NT2/D1 (cell line): ENCODE results near the gene METTL15.
"Not testable (repeated sequence)": the region's sequence is repeated elsewhere in the genome, so short reads cannot be mapped to it uniquely, and the experiment has no call there.

Experiments
- DNase-seq: peaks from one replicate; pipeline ENCODE4 v3.0.0-alpha.2; 2011; ENCODE audit warnings: low read depth, low spot score
- H3K27me3 ChIP-seq: 2 replicates; pipeline ENCODE4 v1.6.0; 2011; ENCODE audit warnings: mild to moderate bottlenecking; ENCODE audit not compliant: insufficient read length, insufficient read depth
- H3K36me3 ChIP-seq: 2 replicates; pipeline ENCODE4 v1.6.1; 2011; ENCODE audit warnings: mild to moderate bottlenecking, low read length, mixed read lengths; ENCODE audit not compliant: insufficient read depth, insufficient read length
- H3K4me1 ChIP-seq: 2 replicates; pipeline ENCODE4 v1.5.1; 2011; ENCODE audit not compliant: insufficient read depth, insufficient read length
- H3K4me3 ChIP-seq: 2 replicates; pipeline ENCODE4 v1.5.1; 2011; ENCODE audit warnings: low read depth; ENCODE audit not compliant: insufficient read length
- H3K9ac ChIP-seq: 2 replicates; pipeline ENCODE4 v1.6.0; 2011; ENCODE audit warnings: low read depth; ENCODE audit not compliant: insufficient read length
- H3K9me3 ChIP-seq: 2 replicates; pipeline ENCODE4 v1.5.1; 2011; ENCODE audit warnings: mild to moderate bottlenecking, low read length; ENCODE audit not compliant: insufficient read depth
- SUZ12 ChIP-seq: IDR thresholded peaks from 2 replicates; pipeline ENCODE4 v1.6.1; 2011; ENCODE audit not compliant: insufficient read length, insufficient read depth; ENCODE audit errors: extremely low read depth
- YY1 ChIP-seq: IDR thresholded peaks from 2 replicates; pipeline ENCODE4 v1.6.1; 2011; ENCODE audit not compliant: insufficient read length, insufficient read depth
- ZNF274 ChIP-seq: IDR thresholded peaks from 2 replicates; pipeline ENCODE4 v1.6.1; 2011; ENCODE audit warnings: mild to moderate bottlenecking, low read depth, low read length

The METTL15 gene

DNA sequence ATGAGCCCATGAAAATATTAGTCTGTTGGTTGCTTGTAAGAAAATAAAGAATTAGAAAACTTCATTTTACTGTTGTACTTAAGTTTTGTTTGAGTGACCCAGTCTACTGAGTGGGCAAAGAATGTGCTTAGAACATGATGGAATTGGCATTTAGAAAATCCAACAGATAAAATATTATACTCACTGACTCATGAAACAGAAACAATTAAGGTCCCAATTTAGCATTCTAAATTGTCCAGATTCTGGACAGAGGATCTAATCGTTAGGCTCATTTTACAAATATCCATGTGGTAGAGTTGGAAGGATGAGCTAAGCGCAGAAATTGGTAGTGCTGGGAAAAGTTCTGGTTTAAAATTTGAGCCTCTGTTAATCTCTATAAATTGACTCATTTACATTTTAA, 45.4 kb downstream of the METTL15 start:
- TF ChIP-seq ZNF274 = no peak
- no peak for TF ChIP-seq SUZ12
- no peak for TF ChIP-seq YY1

DNA sequence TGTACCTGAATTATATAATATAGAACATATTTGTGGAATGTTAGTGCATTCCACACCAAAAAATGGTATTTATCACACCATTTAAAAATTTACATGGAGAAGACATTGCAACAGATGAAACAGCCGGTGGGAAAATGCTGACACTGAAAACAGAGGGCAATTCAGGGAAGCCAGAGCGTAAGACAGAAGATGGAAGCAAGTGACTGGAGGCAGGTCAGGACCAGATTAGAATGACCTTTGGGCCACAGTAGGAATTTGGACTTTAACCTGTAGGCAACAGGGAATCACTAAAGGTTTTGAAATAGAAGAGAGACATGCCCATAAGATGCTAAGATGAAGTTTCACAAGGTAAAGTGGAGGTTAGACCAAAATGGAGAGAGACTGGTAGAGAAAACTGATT, 60.5 kb downstream of the METTL15 start:
- H3K9me3 ChIP-seq = 0 out of 2 replicates have a peak, but pooled peaks cover 1% of the 10 kb centered on the region
- H3K36me3 ChIP-seq = no peaks in the 10 kb centered on the region
- H3K4me1 ChIP-seq = no peaks in the 10 kb centered on the region
- H3K27me3 ChIP-seq = no peaks in the 10 kb centered on the region
- DNase-seq = no peak
- TF ChIP-seq ZNF274 (no peak), YY1 (no peak), SUZ12 (no peak)
- no peak overlapping the region for H3K9ac ChIP-seq
- H3K4me3 ChIP-seq = no peak overlapping the region

More for the DNA sequence above, 45.4 kb downstream of the METTL15 start:
- no peak overlapping the region for H3K9ac ChIP-seq
- H3K27me3 ChIP-seq = no peaks in the 10 kb centered on the region
- H3K4me3 ChIP-seq = no peak overlapping the region
- H3K36me3 ChIP-seq = peaks cover 12% of the 10 kb centered on the region
- H3K4me1 ChIP-seq = no peaks in the 10 kb centered on the region
- H3K9me3 ChIP-seq = no peaks in the 10 kb centered on the region
- no peak for DNase-seq

DNA sequence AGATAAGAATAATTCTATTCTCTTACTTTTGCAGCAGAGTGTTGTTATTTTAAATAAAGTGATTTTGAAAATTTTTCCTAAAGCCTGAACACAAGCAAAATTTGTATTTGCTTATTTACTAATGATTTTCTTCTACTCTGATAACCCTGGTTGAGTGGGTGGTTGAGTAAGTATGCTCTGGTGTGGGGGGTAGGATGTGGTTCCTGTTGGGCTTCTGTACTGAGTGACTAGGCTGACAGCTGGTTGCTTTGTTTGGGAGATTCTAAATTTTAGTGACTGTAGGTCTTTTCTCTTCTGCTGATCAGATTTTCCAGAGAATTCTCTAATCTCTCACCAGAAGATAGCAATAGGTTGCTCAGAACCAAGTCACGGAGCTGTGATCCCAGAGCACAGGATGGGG, 61.6 kb downstream of the METTL15 start:
- no peak for DNase-seq

DNA sequence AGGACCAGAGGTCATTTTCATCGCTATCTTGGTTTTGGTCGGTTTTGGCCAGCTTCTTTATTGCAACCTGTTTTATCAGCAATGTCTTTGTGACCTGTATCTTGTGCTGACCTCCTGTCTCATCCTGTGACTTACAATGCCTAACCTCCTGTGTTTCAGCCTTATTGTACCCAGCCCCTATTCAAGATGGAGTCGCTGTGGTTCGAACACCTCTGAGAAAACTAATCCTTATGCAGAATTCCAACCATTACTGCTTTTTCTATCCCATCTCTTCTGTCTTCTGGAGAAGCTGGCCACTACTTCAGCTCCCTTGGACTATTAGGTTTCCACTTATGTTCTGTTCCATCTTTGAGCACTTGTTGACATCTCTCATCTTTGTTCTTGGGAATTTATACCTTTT, 62.6 kb downstream of the METTL15 start:
- TF ChIP-seq SUZ12 (no peak), ZNF274 (no peak), YY1 (no peak)
- 0 out of 2 replicates have a peak, but pooled peaks cover 4% of the 10 kb centered on the region for H3K9me3 ChIP-seq
- no peak for DNase-seq

More for the DNA sequence above, 61.6 kb downstream of the METTL15 start:
- Histone ChIP-seq H3K9me3 (0 out of 2 replicates have a peak, but pooled peaks cover 4% of the 10 kb centered on the region), H3K4me3 (no peak overlapping the region), H3K27me3 (no peaks in the 10 kb centered on the region), H3K9ac (no peak overlapping the region), H3K36me3 (no peaks in the 10 kb centered on the region), H3K4me1 (no peaks in the 10 kb centered on the region)
- no peak for TF ChIP-seq YY1
- TF ChIP-seq ZNF274 = no peak
- TF ChIP-seq SUZ12 = no peak

DNA sequence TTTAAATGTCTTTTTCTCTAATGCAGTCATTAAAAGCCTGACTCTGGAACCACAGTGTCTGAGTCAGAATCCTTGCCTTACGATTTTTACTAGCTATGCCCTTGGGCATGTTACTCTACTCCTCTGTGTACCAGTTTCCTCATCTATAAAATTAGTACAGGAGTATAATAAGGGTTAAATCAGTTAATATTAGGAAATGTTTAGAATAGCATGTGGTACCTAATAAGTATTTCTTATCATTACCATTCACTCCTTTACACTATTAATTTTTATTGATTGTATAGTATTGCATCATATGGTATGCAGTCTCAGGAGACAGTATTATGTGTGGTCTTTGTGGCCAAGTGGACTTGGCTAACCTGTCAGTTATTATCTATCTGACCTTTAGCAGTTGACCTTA, 68.2 kb downstream of the METTL15 start:
- no peak for TF ChIP-seq ZNF274
- no peak overlapping the region for H3K9ac ChIP-seq
- no peaks in the 10 kb centered on the region for H3K4me1 ChIP-seq
- no peaks in the 10 kb centered on the region for H3K27me3 ChIP-seq
- DNase-seq = no peak
- H3K4me3 ChIP-seq = no peak overlapping the region
- 0 out of 2 replicates have a peak, but pooled peaks cover 4% of the 10 kb centered on the region for H3K9me3 ChIP-seq
- H3K36me3 ChIP-seq = no peaks in the 10 kb centered on the region

More for the DNA sequence above, 62.6 kb downstream of the METTL15 start:
- Histone ChIP-seq H3K36me3 (no peaks in the 10 kb centered on the region), H3K9ac (no peak overlapping the region), H3K4me3 (no peak overlapping the region), H3K27me3 (no peaks in the 10 kb centered on the region), H3K4me1 (no peaks in the 10 kb centered on the region)

DNA sequence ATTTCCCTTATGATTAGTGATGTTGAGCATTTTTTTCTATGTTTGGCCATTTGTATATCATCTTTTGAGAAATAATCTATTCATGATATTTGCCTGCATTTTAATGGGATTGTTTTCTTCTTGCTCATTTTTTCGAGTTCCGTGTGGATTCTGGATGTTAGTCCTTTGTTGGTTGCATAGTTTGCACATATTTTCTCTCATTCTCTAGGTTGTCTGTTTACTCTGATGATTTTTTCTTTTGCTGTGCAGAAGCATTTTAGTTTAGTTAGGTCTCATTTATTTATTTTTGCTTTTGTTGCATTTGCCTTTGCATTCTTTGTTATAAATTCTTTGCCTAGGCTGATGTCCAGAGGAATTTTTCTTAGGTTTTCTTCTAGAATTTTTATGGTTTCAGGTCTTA, 87.3 kb downstream of the METTL15 start:
- no peak for DNase-seq
- Histone ChIP-seq H3K9ac (no peak overlapping the region), H3K9me3 (no peaks in the 10 kb centered on the region), H3K4me1 (no peaks in the 10 kb centered on the region), H3K36me3 (no peaks in the 10 kb centered on the region), H3K4me3 (no peak overlapping the region), H3K27me3 (no peaks in the 10 kb centered on the region)
- TF ChIP-seq ZNF274 = no peak
- TF ChIP-seq YY1 = no peak
- TF ChIP-seq SUZ12 = no peak

DNA sequence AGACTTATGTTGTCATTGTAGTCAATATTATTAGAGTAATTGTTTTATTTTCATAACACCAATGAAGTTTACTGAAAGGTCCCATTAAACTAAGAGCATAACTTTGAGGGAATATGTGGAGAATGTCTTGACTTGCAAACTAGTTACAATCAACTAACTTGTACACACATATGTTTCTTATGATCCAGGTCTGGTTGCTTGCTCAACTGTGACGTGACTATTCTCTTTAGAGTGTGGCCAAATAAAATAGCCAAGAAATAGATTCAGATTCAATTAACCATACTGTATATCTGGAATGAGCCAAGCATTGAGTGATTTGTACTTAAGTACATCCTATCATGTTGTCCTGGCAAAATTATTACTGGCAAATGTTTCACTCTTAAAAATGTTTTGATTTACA, 101.7 kb downstream of the METTL15 start:
- no peak overlapping the region for H3K9ac ChIP-seq
- no peaks in the 10 kb centered on the region for H3K9me3 ChIP-seq
- H3K4me1 ChIP-seq = no peaks in the 10 kb centered on the region
- DNase-seq = no peak
- no peaks in the 10 kb centered on the region for H3K27me3 ChIP-seq
- H3K36me3 ChIP-seq = no peaks in the 10 kb centered on the region
- no peak overlapping the region for H3K4me3 ChIP-seq
- TF ChIP-seq ZNF274 = no peak
- TF ChIP-seq SUZ12 = no peak
- no peak for TF ChIP-seq YY1

DNA sequence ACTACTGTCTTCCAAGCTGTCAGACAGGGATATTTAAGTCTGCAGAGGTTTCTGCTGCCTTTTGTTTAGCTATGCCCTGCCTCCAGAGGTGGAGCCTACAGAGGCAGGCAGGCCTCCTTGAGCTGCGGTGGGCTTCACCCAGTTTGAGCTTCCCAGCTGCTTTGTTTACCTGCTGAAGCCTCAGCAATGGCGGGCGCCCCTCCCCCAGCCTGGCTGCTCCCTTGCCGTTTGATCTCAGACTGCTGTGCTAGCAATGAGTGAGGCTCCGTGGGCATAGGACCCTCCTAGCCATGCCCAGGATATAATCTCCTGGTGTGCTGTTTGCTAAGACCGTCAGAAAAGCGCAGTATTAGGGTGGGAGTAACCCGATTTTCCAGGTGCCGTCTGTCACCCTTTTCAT, 113.9 kb downstream of the METTL15 start:
- H3K9me3 ChIP-seq = not testable (repeated sequence)

More for the DNA sequence above, 113.9 kb downstream of the METTL15 start:
- H3K4me1 ChIP-seq, H3K4me3 ChIP-seq, H3K36me3 ChIP-seq, H3K27me3 ChIP-seq, H3K9ac ChIP-seq, DNase-seq: not testable (repeated sequence)
